ENCODE data around the gene CYP4X1. TPM values are rescaled to one million over a fixed set of nuclear protein-coding genes. Genes with fewer than 3 reads are reported as not detected.

The CYP4X1 gene
- polyA plus RNA-seq, 1 of the 3 experiments (the other 2 are of a cell fraction): 0.67 TPM

DNA sequence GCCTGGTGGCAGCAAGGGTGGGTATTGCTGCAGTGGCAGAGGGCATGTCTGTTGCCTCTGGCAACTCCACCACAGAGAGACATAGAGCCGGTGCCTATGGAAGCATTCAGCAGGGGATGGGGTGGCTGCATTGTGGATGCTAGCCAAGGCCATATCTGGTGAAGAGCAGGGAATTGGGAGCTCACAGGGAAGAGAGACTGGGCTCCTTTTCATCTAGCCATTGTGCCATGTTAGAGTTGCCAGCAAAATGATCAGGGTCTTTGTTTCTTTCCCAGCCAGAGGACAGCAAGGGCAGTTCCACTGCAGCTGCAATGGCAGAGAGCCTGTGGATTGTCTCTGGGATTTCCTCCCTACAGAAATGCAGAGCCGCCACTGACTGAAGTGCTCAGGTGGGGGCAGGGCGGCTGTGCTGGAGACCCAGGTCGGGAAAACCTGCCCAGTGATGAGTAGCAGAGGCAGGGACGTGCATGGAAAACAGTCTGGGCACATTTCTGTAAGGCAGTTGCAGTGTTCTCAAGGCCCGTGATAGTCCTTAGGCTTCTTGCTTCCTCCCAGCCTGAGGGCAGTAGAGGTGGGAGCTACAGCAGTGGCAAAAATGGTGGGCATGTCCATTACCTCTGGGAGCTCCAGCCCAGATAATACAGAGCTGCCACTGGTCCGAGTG is 40.2 kb upstream of the CYP4X1 start:
- 10% methylated on average over 5 of the region's 7 CpGs for WGBS (ENCODE audit: low lambda C conversion rate)
- no peaks in the 10 kb centered on the region for H3K27me3 ChIP-seq (ENCODE audit: insufficient read depth)
- H3K79me2 ChIP-seq (ENCODE audit: insufficient read depth): no peaks in the 10 kb centered on the region
- H3K4me1 ChIP-seq (ENCODE audit: control insufficient read depth in 1 of 2, insufficient read depth in 2 of 2, low read depth in 1 of 2, low read length in 1 of 2): no peaks in the 10 kb centered on the region; a peak in 1 of 4 replicates
- no peak overlapping the region for H3K4me3 ChIP-seq (ENCODE audit: low read depth in 2 of 2, low read length in 1 of 2)
- CTCF ChIA-PET: no interaction called here
- H3K36me3 ChIP-seq (replicated peaks in 1 of 2; ENCODE audit: control insufficient read depth in 1 of 2, insufficient read depth in 2 of 2, low read length in 1 of 2): no peaks in the 10 kb centered on the region
- H3K9me2 ChIP-seq: no peaks in the 10 kb centered on the region
- POLR2A ChIA-PET: no interaction called here
- H3K9ac ChIP-seq: no peak overlapping the region
- TF ChIP-seq GABPA (IDR thresholded peaks at IDR 0.05; ENCODE audit: low read depth) (no peak), MEF2A (IDR thresholded peaks at IDR 0.05; ENCODE audit: borderline replicate concordance, low read depth) (no peak), ELF1 (IDR thresholded peaks at IDR 0.05) (no peak), RAD21 (IDR thresholded peaks at IDR 0.05; ENCODE audit: low read length) (no peak), TAF1 (IDR thresholded peaks at IDR 0.05; ENCODE audit: borderline replicate concordance, low read depth, low read length) (no peak), RCOR1 (IDR thresholded peaks at IDR 0.05; ENCODE audit: low read length) (no peak), USF2 (IDR thresholded peaks at IDR 0.05; ENCODE audit: borderline replicate concordance, low read depth, low read length) (no peak), NFIC (IDR thresholded peaks at IDR 0.05; ENCODE audit: borderline replicate concordance) (no peak), GATA2 (CRISPR knock-in tag; IDR thresholded peaks at IDR 0.05) (no peak), JUND (IDR thresholded peaks at IDR 0.05) (no peak), IRF3 (IDR thresholded peaks at IDR 0.05; ENCODE audit: low read depth, low read length) (no peak), CTCF (IDR thresholded peaks at IDR 0.05) (no peak), SIN3A (IDR thresholded peaks at IDR 0.05; ENCODE audit: borderline replicate concordance, low read depth, low read length) (no peak), TEAD4 (IDR thresholded peaks at IDR 0.05; ENCODE audit: borderline replicate concordance, insufficient read depth) (no peak), YY1 (IDR thresholded peaks at IDR 0.05; ENCODE audit: low read depth) (no peak), SMC3 (IDR thresholded peaks at IDR 0.05; ENCODE audit: low read depth, low read length) (no peak), CHD2 (IDR thresholded peaks at IDR 0.05; ENCODE audit: low read length, partially characterized antibody) (no peak)
- TF ChIP-seq, protein P1, sequence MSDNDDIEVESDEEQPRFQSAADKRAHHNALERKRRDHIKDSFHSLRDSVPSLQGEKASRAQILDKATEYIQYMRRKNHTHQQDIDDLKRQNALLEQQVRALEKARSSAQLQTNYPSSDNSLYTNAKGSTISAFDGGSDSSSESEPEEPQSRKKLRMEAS (IDR thresholded peaks at IDR 0.05; ENCODE audit: low read depth): no peak
- TF ChIP-seq, protein P2, sequence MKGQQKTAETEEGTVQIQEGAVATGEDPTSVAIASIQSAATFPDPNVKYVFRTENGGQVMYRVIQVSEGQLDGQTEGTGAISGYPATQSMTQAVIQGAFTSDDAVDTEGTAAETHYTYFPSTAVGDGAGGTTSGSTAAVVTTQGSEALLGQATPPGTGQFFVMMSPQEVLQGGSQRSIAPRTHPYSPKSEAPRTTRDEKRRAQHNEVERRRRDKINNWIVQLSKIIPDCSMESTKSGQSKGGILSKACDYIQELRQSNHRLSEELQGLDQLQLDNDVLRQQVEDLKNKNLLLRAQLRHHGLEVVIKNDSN (IDR thresholded peaks at IDR 0.05; ENCODE audit: borderline replicate concordance, low read depth): no peak
- no peak overlapping the region for H3K27ac ChIP-seq (ENCODE audit: low read depth in 2 of 2, low read length in 1 of 2)
- no peak overlapping the region for H3K4me2 ChIP-seq
- no peak for DNase-seq
- H3F3A ChIP-seq (replicated peaks; ENCODE audit: insufficient read depth): no peaks in the 10 kb centered on the region
- H4K20me1 ChIP-seq (ENCODE audit: insufficient read depth): no peaks in the 10 kb centered on the region
- H2AFZ ChIP-seq (ENCODE audit: low read depth): no peak overlapping the region
- H3K9me3 ChIP-seq: no peaks in the 10 kb centered on the region
